ENCODE results near the gene PLA2G4A.
A peak's percentile ranks its signal among the peaks of the same experiment; 100 is the strongest.

The PLA2G4A gene

GRCh38 chr1:186985889-186986491 lies 157.2 kb downstream of the PLA2G4A start:
- ATAC-seq (ENCODE audit: low read depth): peak; percentile 58; the same call in 2 of the 3 replicates
- Histone ChIP-seq H3K4me3 (ENCODE audit: severe bottlenecking) (no peak overlapping the region), H3K4me1 (ENCODE audit: insufficient read depth, poor library complexity, severe bottlenecking) (no peaks in the 10 kb centered on the region), H3K27me3 (ENCODE audit: insufficient read depth, poor library complexity, severe bottlenecking) (no peaks in the 10 kb centered on the region), H3K27ac (ENCODE audit: poor library complexity, severe bottlenecking) (no peak overlapping the region), H3K36me3 (ENCODE audit: low read depth) (no peaks in the 10 kb centered on the region; the same call in 1 of the 2 replicates), H3K9me3 (ENCODE audit: severe bottlenecking) (no peaks in the 10 kb centered on the region)
- DNase-seq (ENCODE audit: low spot score): no peak
- TF ChIP-seq, protein P1, sequence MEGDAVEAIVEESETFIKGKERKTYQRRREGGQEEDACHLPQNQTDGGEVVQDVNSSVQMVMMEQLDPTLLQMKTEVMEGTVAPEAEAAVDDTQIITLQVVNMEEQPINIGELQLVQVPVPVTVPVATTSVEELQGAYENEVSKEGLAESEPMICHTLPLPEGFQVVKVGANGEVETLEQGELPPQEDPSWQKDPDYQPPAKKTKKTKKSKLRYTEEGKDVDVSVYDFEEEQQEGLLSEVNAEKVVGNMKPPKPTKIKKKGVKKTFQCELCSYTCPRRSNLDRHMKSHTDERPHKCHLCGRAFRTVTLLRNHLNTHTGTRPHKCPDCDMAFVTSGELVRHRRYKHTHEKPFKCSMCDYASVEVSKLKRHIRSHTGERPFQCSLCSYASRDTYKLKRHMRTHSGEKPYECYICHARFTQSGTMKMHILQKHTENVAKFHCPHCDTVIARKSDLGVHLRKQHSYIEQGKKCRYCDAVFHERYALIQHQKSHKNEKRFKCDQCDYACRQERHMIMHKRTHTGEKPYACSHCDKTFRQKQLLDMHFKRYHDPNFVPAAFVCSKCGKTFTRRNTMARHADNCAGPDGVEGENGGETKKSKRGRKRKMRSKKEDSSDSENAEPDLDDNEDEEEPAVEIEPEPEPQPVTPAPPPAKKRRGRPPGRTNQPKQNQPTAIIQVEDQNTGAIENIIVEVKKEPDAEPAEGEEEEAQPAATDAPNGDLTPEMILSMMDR (IDR thresholded peaks at IDR 0.05; ENCODE audit: poor library complexity, severe bottlenecking): peak; percentile 83

DNA sequence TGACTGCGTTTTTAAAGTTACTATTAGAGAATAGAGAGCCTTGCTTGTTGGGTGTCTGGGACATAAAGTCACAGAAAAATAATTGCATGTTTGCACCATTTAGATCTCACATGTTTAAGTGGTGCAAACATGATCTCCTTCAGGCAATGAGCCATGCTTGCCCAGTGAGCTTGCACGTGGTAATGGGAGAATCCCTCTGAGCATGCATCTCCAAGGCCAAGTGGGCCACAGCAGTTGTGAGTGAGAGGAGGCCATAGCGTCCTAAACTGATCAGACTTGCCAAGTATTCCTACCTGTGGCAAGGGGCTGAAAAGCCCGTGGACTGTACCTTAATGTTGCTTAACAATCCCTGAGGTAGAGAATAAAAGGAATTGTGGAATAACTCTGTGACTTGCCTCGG lies 158.3 kb downstream of the PLA2G4A start:
- H3K4me1 ChIP-seq (ENCODE audit: insufficient read depth, poor library complexity, severe bottlenecking): no peaks in the 10 kb centered on the region
- TF ChIP-seq, protein P1 (IDR thresholded peaks at IDR 0.05; ENCODE audit: poor library complexity, severe bottlenecking): no peak
- H3K27ac ChIP-seq (ENCODE audit: poor library complexity, severe bottlenecking): no peak overlapping the region
- no peaks in the 10 kb centered on the region for H3K9me3 ChIP-seq (ENCODE audit: severe bottlenecking)
- DNase-seq (ENCODE audit: low spot score): no peak
- ATAC-seq (ENCODE audit: low read depth): no peak
- H3K4me3 ChIP-seq (ENCODE audit: severe bottlenecking): no peak overlapping the region
- no peaks in the 10 kb centered on the region for H3K27me3 ChIP-seq (ENCODE audit: insufficient read depth, poor library complexity, severe bottlenecking)
- no peaks in the 10 kb centered on the region for H3K36me3 ChIP-seq (ENCODE audit: low read depth)

- ATAC-seq (ENCODE audit: low read depth) (no peak), DNase-seq (ENCODE audit: low spot score) (no peak)
- TF ChIP-seq, protein P1 (IDR thresholded peaks at IDR 0.05; ENCODE audit: poor library complexity, severe bottlenecking): no peak
- Histone ChIP-seq H3K27me3 (ENCODE audit: insufficient read depth, poor library complexity, severe bottlenecking) (no peaks in the 10 kb centered on the region), H3K36me3 (ENCODE audit: low read depth) (no peaks in the 10 kb centered on the region), H3K27ac (ENCODE audit: poor library complexity, severe bottlenecking) (no peak overlapping the region), H3K4me3 (ENCODE audit: severe bottlenecking) (no peak overlapping the region), H3K4me1 (ENCODE audit: insufficient read depth, poor library complexity, severe bottlenecking) (no peaks in the 10 kb centered on the region), H3K9me3 (ENCODE audit: severe bottlenecking) (no peaks in the 10 kb centered on the region)
Measured at GRCh38 chr1:186987769-186988168, 159.0 kb downstream of the PLA2G4A start.

GRCh38 chr1:186993996-186994395 lies 165.2 kb downstream of the PLA2G4A start:
- ATAC-seq (ENCODE audit: low read depth): no peak
- Histone ChIP-seq H3K27ac (ENCODE audit: poor library complexity, severe bottlenecking) (no peak overlapping the region), H3K4me3 (ENCODE audit: severe bottlenecking) (no peak overlapping the region), H3K4me1 (ENCODE audit: insufficient read depth, poor library complexity, severe bottlenecking) (no peaks in the 10 kb centered on the region), H3K27me3 (ENCODE audit: insufficient read depth, poor library complexity, severe bottlenecking) (no peaks in the 10 kb centered on the region), H3K9me3 (ENCODE audit: severe bottlenecking) (no peaks in the 10 kb centered on the region), H3K36me3 (ENCODE audit: low read depth) (no peaks in the 10 kb centered on the region)
- TF ChIP-seq, protein P1 (IDR thresholded peaks at IDR 0.05; ENCODE audit: poor library complexity, severe bottlenecking): no peak
- DNase-seq (ENCODE audit: low spot score): no peak

DNA sequence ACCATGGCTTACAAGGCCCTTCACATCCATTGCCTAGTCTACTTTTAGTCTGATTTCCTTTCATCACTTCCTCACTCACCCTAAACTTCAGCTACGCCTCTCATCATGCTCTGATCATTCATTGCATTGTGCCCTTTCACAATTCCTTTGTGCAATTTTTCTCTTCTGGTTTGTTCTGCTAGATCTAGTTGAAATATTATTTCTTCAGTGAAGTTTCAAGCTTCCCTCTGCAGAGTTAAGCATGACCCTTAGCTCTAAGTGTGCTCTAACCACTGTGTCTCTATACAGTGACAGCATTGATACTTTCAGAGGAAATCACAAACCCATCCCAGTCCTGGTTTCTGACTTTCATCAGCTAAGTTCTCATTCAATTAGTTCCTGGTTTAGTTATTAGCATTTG lies 166.1 kb downstream of the PLA2G4A start:
- Histone ChIP-seq H3K36me3 (ENCODE audit: low read depth) (no peaks in the 10 kb centered on the region), H3K4me1 (ENCODE audit: insufficient read depth, poor library complexity, severe bottlenecking) (no peaks in the 10 kb centered on the region), H3K9me3 (ENCODE audit: severe bottlenecking) (no peaks in the 10 kb centered on the region), H3K27me3 (ENCODE audit: insufficient read depth, poor library complexity, severe bottlenecking) (no peaks in the 10 kb centered on the region), H3K4me3 (ENCODE audit: severe bottlenecking) (no peak overlapping the region), H3K27ac (ENCODE audit: poor library complexity, severe bottlenecking) (no peak overlapping the region)
- no peak for DNase-seq (ENCODE audit: low spot score)
- TF ChIP-seq, protein P1 (IDR thresholded peaks at IDR 0.05; ENCODE audit: poor library complexity, severe bottlenecking): no peak
- ATAC-seq (ENCODE audit: low read depth): no peak
